Fibroblast of villous mesenchyme (primary cell): Measurements from ENCODE around the gene RNF17. TPM values are rescaled to one million over a fixed set of nuclear protein-coding genes. Genes with fewer than 3 reads are reported as not detected.

Experiments
- DNase-seq: peaks from one replicate; pipeline ENCODE4 v3.0.0-alpha.2; 2010; ENCODE audit warnings: low read depth
- H3K4me3 ChIP-seq: 2 replicates; pipeline ENCODE4 v1.5.1; 2011; ENCODE audit warnings: low read depth, mild to moderate bottlenecking, low read length
- total RNA-seq: library from RNA; depleted of rRNA; stranded (reverse); fragments of >200 nt; gene quantifications from 2 replicates; pipeline ENCODE4 v1.2.3, GENCODE V29; 2012
- TF ChIP-seq, protein P1 (sequence below): IDR thresholded peaks from 2 replicates; pipeline ENCODE4 v1.5.1; 2012; ENCODE audit warnings: low read depth, mild to moderate bottlenecking, low read length; ENCODE audit not compliant: insufficient read depth

Gene RNF17
- total RNA-seq, 1 donor: 0.86 TPM

DNA sequence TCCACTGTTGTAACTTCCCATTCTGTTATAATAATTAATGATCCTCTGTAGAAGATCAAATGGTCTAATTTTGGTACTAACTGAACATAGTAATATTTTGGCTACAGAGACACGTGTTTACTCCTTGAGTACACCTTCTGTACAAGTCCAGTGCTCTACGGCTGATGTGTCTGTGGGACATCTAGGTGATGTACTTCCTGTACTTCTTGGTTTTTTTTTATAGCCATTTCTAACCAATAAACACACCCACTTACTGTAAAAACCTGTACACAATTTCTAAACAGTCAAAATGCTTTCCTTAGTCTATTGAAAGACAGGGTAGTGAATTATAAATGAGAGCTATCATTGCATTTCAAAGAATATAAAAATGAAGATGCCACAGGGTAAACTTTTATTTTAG lies 118.7 kb downstream of the RNF17 start:
- no peak for DNase-seq
- H3K4me3 ChIP-seq: no peak overlapping the region
- TF ChIP-seq, protein P1, sequence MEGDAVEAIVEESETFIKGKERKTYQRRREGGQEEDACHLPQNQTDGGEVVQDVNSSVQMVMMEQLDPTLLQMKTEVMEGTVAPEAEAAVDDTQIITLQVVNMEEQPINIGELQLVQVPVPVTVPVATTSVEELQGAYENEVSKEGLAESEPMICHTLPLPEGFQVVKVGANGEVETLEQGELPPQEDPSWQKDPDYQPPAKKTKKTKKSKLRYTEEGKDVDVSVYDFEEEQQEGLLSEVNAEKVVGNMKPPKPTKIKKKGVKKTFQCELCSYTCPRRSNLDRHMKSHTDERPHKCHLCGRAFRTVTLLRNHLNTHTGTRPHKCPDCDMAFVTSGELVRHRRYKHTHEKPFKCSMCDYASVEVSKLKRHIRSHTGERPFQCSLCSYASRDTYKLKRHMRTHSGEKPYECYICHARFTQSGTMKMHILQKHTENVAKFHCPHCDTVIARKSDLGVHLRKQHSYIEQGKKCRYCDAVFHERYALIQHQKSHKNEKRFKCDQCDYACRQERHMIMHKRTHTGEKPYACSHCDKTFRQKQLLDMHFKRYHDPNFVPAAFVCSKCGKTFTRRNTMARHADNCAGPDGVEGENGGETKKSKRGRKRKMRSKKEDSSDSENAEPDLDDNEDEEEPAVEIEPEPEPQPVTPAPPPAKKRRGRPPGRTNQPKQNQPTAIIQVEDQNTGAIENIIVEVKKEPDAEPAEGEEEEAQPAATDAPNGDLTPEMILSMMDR: no peak

DNA sequence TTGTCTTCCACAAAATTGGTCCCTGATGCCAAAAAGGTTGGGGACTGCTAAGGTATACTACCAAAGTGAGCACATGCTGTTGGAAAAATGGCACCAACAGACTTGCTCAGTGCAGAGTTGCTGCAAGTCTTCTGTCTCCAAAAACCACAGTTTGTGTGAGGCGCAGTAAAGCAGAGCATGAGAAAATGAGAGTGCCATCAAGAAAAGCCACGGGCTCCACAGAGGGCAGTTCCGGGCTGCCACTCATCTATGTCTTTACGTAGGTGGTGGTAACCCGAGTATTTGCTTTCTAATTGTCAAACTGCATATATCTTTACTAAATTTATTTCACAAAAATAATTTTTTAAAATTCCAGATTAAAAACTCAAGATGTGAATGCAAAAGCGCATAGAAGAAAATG lies 123.8 kb downstream of the RNF17 start:
- DNase-seq: no peak
- H3K4me3 ChIP-seq: no peak overlapping the region
- TF ChIP-seq, protein P1: no peak

DNA sequence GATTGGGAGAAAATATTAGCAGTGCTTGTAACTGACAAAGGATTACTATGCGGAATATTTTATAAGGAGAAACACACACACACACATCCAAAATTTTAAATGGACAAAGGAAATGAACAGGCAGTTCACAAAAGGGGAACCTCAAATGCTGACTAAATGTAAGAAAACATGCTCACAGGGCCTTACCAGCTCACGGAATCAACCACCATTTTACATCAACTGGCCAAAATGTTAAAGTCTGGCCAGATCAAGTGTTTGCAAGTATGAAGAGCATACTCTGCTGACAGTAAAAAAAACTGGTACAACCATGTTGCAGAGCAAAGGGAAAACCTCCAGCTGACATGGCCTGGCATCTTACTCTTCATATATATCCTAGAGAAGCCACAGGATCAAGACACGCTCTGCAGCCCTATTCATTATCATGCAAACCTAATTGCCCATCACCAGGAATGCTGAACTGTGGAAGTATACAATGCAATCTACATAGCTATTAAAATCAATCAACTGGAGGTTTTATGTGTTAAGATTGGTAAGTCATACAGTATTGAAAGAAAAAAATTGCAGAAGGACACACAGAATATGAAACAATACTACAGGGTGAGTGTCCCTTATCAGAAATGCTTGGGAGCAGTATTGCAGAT lies 124.4 kb downstream of the RNF17 start:
- H3K4me3 ChIP-seq: no peak overlapping the region
- DNase-seq: no peak
- TF ChIP-seq, protein P1: no peak

DNA sequence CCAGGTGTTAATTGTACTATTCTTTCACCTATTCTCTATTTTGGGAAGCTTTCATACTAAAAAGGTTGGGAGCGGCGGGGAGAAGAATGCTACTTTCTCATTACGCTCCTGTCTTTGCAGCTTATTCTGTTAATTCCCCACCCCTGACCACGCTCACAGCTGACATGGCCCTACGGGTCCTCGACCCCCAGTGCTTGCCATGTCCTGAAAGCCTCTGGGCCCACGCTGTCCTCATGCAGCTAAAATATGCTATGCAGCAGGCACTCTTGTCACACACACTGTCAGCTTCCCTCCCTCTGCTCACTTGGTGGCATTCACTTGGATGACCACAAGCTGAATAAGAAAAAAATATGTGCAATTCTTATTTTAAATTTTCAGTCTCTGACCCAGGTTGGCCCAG lies 126.3 kb downstream of the RNF17 start:
- H3K4me3 ChIP-seq: no peak overlapping the region
- DNase-seq: no peak
- TF ChIP-seq, protein P1: no peak

DNA sequence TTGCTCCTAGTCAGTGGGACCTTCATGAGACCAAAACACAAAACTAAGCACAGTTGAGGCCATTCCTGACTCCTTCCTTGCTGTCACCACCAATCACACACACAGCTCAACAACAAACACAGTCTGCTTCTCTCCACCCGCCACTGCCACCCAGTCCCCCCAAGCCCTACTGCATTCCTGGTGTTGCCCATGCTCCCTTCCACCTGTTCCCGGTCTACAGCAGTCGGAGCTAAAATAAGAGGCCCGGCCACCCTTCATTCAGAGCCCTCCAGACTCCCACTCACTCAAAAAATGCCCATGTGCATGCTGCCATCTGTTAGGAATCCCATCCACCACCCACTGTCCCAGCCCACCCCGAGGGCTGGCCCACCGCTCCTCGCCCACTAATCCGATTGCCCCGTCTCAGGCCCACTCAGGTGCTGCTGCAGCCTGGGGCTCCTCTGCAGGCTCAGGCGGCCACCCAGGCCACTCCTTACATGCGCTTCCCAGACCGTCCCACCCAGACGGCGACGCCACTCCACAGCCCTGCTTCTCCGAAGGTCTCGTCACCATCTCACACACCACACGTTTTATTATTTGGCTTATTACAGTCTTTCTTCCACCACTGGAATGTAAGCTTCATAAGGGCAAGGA lies 127.6 kb downstream of the RNF17 start:
- H3K4me3 ChIP-seq: no peak overlapping the region
- TF ChIP-seq, protein P1: no peak
- DNase-seq: no peak

DNA sequence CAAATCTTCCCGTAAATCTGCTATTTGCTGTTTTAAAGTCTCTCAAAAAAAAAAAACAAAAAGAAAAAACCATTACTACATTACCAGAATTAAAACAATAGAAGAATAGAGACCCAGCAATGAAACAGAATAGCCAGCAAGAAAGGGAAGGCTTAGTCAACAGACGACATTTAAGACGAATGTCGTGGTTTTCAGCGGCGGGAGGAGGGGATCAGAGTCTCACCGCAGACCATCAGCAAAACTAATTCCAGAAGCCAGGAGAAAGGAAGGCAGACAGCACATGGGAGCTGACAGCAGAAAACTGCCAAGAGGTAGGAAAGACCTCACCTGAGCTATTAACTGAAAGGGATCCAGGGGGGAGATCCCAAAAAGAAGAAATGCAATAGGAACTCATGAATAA lies 128.9 kb downstream of the RNF17 start:
- no peak overlapping the region for H3K4me3 ChIP-seq
- no peak for DNase-seq
- TF ChIP-seq, protein P1: no peak

DNA sequence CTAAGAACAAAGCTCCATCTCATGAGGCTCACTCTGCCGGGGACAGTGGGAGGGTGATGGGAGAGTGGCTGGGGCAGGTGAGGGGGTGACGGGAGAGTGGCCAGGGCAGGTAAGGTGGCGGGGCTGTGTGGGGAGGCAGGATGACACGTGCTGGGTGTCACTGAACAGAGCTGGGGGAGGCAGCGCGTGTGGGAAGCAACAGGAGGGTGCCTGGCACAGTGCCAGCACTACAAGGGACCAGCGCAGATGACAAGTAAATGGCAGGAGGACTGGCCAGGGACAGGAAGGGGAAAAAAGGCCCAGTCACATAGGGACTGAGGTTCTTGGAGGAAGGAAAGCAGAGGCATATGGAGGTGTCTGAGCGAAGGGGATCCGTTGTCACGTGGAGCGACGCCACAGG lies 129.9 kb downstream of the RNF17 start:
- no peak for DNase-seq
- H3K4me3 ChIP-seq: no peak overlapping the region
- TF ChIP-seq, protein P1: no peak
